HCT116 (cell line): ENCODE data around the gene SAG. TPM values are rescaled to one million over a fixed set of nuclear protein-coding genes. Genes with fewer than 3 reads are reported as not detected.

Experiments used
- ATAC-seq: fragments of 200-7000 bp; cut with Tn5 transposase; 2 replicates; pipeline ENCODE4 v1.9.1; 2020; ENCODE audit warnings: mild to moderate bottlenecking, moderate library complexity
- BruUV-seq: library from RNA; stranded (reverse); fragments of 400-500 nt; replicated peaks from 2 replicates; lab custom pipeline; 2021; lab: Mats Ljungman, UMichigan
- CTCF ChIA-PET: fragments of 300-600 bp; sonication (Branson Sonifier 250); formaldehyde crosslinking; loops from one replicate; lab custom pipeline; 2021; ENCODE audit warnings: antibody characterized with exemption; lab: Charles Lee
- POLR2A ChIA-PET: fragments of 300-600, 350-600 bp; sonication (Branson Sonifier 250); formaldehyde crosslinking; loops from one replicate; lab custom pipeline; 2021; ENCODE audit warnings: antibody characterized with exemption; lab: Charles Lee
- RAD21 ChIA-PET, 2 experiments: fragments of 300-600 bp; sonication (Branson Sonifier 250); formaldehyde crosslinking; loops; one replicate each; lab custom pipeline; 2023; ENCODE audit warnings: low total read pairs in 2 of 2; ENCODE audit not compliant: uncharacterized antibody in 2 of 2, unreplicated experiment in 2 of 2, low non-redundant PET in 1 of 2; lab: Charles Lee
- DNase-seq: peaks from one replicate; pipeline ENCODE4 v3.0.0-alpha.2; 2010; ENCODE audit warnings: low read depth, low spot score
- H2AFZ ChIP-seq: fragments of 200-600 bp; shearing (Covaris generic), sonication (generic); 2 replicates; pipeline ENCODE4 v1.6.1; 2017; ENCODE audit warnings: low read depth, mixed run types, mixed read lengths, antibody characterized with exemption, low read length; ENCODE audit not compliant: poor library complexity, severe bottlenecking
- H3K27ac ChIP-seq: 2 replicates; pipeline ENCODE4 v1.5.1; 2012; ENCODE audit warnings: low read depth, low read length
- H3K27me3 ChIP-seq: fragments of 200-600 bp; sonication (generic); 2 replicates; pipeline ENCODE4 v1.6.1; 2016; ENCODE audit warnings: mixed run types, low read length, mixed read lengths; ENCODE audit not compliant: insufficient read depth
- H3K36me3 ChIP-seq, 2 experiments: fragments of 200-500 bp in 1 of 2; fragments of 200-600 bp in 1 of 2; sonication (Bioruptor generic) in 1 of 2; sonication (generic) in 1 of 2; 2 replicates each; pipeline versions ENCODE4 v1.5.1 to v1.6.1; 2014 to 2016; ENCODE audit warnings: low read length in 2 of 2, inconsistent platforms in 1 of 2, mixed read lengths in 1 of 2, mixed run types in 1 of 2; ENCODE audit not compliant: insufficient read depth in 2 of 2, control insufficient read depth in 1 of 2
- H3K4me1 ChIP-seq, 2 experiments: fragments of 200-600 bp in 1 of 2; sonication (generic) in 1 of 2; 2 replicates each; pipeline versions ENCODE4 v1.5.1 to v1.6.1; 2012 to 2017; ENCODE audit warnings: low read length in 2 of 2, inconsistent platforms in 1 of 2, mild to moderate bottlenecking in 1 of 2, mixed read lengths in 1 of 2, mixed run types in 1 of 2, moderate library complexity in 1 of 2; ENCODE audit not compliant: insufficient read depth in 2 of 2, control insufficient read depth in 1 of 2
- H3K4me2 ChIP-seq: fragments of 200-600 bp; sonication (generic); 2 replicates; pipeline ENCODE4 v1.6.1; 2017; ENCODE audit warnings: mixed run types, low read length, mixed read lengths
- H3K4me3 ChIP-seq, 2 experiments: fragments of 200-600 bp in 1 of 2; sonication (generic) in 1 of 2; replicated peaks in 1 of 2; 2 replicates each; pipeline ENCODE4 v1.5.1; 2011 to 2016; ENCODE audit warnings: low read length in 2 of 2, control low read depth in 1 of 2, low read depth in 1 of 2, mild to moderate bottlenecking in 1 of 2, mixed read lengths in 1 of 2, mixed run types in 1 of 2
- H3K79me2 ChIP-seq: fragments of 200-600 bp; sonication (generic); 2 replicates; pipeline ENCODE4 v1.6.1; 2017; ENCODE audit warnings: mild to moderate bottlenecking, mixed run types, low read length, moderate library complexity, mixed read lengths; ENCODE audit not compliant: insufficient read depth
- H3K9ac ChIP-seq: fragments of 200-600 bp; sonication (generic); 2 replicates; pipeline ENCODE4 v1.6.1; 2016; ENCODE audit warnings: low read length, mixed read lengths
- H3K9me2 ChIP-seq: fragments of 200-600 bp; sonication (generic), shearing (Covaris generic); 2 replicates; pipeline ENCODE4 v1.6.1; 2017; ENCODE audit warnings: mixed run types, mild to moderate bottlenecking, moderate library complexity; ENCODE audit not compliant: insufficient read depth
- H3K9me3 ChIP-seq, 2 experiments: fragments of 200-500 bp in 1 of 2; fragments of 200-600 bp in 1 of 2; sonication (Bioruptor generic) in 1 of 2; sonication (generic) in 1 of 2; 2 replicates each; pipeline ENCODE4 v1.6.1; 2014 to 2017; ENCODE audit warnings: low read length in 2 of 2, mixed read lengths in 2 of 2, inconsistent platforms in 1 of 2, low read depth in 1 of 2, mild to moderate bottlenecking in 1 of 2, mixed run types in 1 of 2, moderate library complexity in 1 of 2; ENCODE audit not compliant: control insufficient read depth in 1 of 2, insufficient read depth in 1 of 2
- H4K20me1 ChIP-seq: fragments of 200-600 bp; sonication (generic), shearing (Covaris generic); 2 replicates; pipeline ENCODE4 v1.6.1; 2017; ENCODE audit warnings: mixed run types, mild to moderate bottlenecking, moderate library complexity; ENCODE audit not compliant: insufficient read depth
- CBX3 ChIP-seq: IDR thresholded peaks from 2 replicates; pipeline ENCODE4 v1.6.1; 2012; ENCODE audit warnings: low read depth
- CTCF ChIP-seq, 3 experiments: fragments of 200-600 bp in 1 of 3; sonication (generic) in 1 of 3; IDR thresholded peaks in 2 of 3; conservative IDR thresholded peaks in 1 of 3; 2 replicates each; pipeline ENCODE4 v1.5.1; 2012 to 2017; ENCODE audit warnings: low read depth in 2 of 3, low read length in 2 of 3, antibody characterized with exemption in 1 of 3, borderline replicate concordance in 1 of 3, control low read depth in 1 of 3, mild to moderate bottlenecking in 1 of 3, mixed read lengths in 1 of 3, mixed run types in 1 of 3, moderate library complexity in 1 of 3; ENCODE audit not compliant: insufficient read depth in 1 of 3
- EGR1 ChIP-seq: IDR thresholded peaks from 2 replicates; pipeline ENCODE4 v1.6.1; 2012; ENCODE audit warnings: low read depth
- ELF1 ChIP-seq: IDR thresholded peaks from 2 replicates; pipeline ENCODE4 v1.6.1; 2012; ENCODE audit warnings: low read depth, borderline replicate concordance
- EZH2 ChIP-seq: fragments of 200-600 bp; sonication (generic); IDR thresholded peaks from 2 replicates; pipeline ENCODE4 v1.6.1; 2017; ENCODE audit warnings: antibody characterized with exemption, mixed run types
- FOSL1 ChIP-seq: IDR thresholded peaks from 2 replicates; pipeline ENCODE4 v1.6.1; 2012; ENCODE audit warnings: low read depth
- JUND ChIP-seq: IDR thresholded peaks from 2 replicates; pipeline ENCODE4 v1.6.1; 2012
- MAX ChIP-seq: IDR thresholded peaks from 2 replicates; pipeline ENCODE4 v1.6.1; 2012
- POLR2A ChIP-seq: IDR thresholded peaks from 2 replicates; pipeline ENCODE4 v1.7.0; 2011; ENCODE audit warnings: borderline replicate concordance; ENCODE audit not compliant: insufficient read depth, insufficient read length; ENCODE audit errors: extremely low read depth
- POLR2AphosphoS5 ChIP-seq: IDR thresholded peaks from 2 replicates; pipeline ENCODE4 v1.6.1; 2011; ENCODE audit warnings: mild to moderate bottlenecking, low read depth, low read length, moderate library complexity
- RAD21 ChIP-seq: IDR thresholded peaks from 2 replicates; pipeline ENCODE4 v1.6.1; 2012; ENCODE audit warnings: low read depth, mild to moderate bottlenecking
- SIN3A ChIP-seq: IDR thresholded peaks from 2 replicates; pipeline ENCODE4 v1.6.1; 2012; ENCODE audit warnings: low read depth
- SP1 ChIP-seq: IDR thresholded peaks from 2 replicates; pipeline ENCODE4 v1.6.1; 2012; ENCODE audit warnings: low read depth
- SRF ChIP-seq: IDR thresholded peaks from 2 replicates; pipeline ENCODE4 v1.6.1; 2012; ENCODE audit warnings: low read depth
- TCF7L2 ChIP-seq: IDR thresholded peaks from 2 replicates; pipeline ENCODE4 v1.7.0; 2011; ENCODE audit warnings: borderline replicate concordance, inconsistent platforms; ENCODE audit not compliant: insufficient read depth, insufficient read length; ENCODE audit errors: extremely low read depth
- YY1 ChIP-seq: IDR thresholded peaks from 2 replicates; pipeline ENCODE4 v1.6.1; 2011; ENCODE audit warnings: low read length, low read depth, moderate library complexity, mild to moderate bottlenecking; ENCODE audit not compliant: insufficient replicate concordance; ENCODE audit errors: extremely low read depth
- ZFX ChIP-seq: fragments of 450-650 bp; IDR thresholded peaks from 2 replicates; pipeline ENCODE4 v1.6.1; 2017
- intact Hi-C: fragments of 100-400 bp; cut with micrococcal nuclease; formaldehyde crosslinking; loops from 2 replicates; pipeline ENCODE4 v1.10.0; 2022
- total RNA-seq: library from RNA; stranded (reverse); gene quantifications from one replicate; pipeline ENCODE4 v1.2.1, GENCODE V29; 2021; ENCODE audit not compliant: unreplicated experiment

SAG gene
- total RNA-seq, 1 experiment from 2014 or later, result not detected

- POLR2A ChIA-PET, result no interaction called here
- peaks cover 65% of the 10 kb centered on the region for H3K79me2 ChIP-seq
- no TSS peak for BruUV-seq
- no peak overlapping the region for H3K4me2 ChIP-seq
- DNase-seq, result no peak
- CTCF ChIA-PET, result no interaction called here
- H3K4me1 ChIP-seq, result no peaks in the 10 kb centered on the region
- no peak overlapping the region for H2AFZ ChIP-seq
- 0 out of 2 replicates have a peak, but pooled peaks cover 3% of the 10 kb centered on the region for H4K20me1 ChIP-seq
- RAD21 ChIA-PET, result no interaction called here
- H3K9me2 ChIP-seq, result no peaks in the 10 kb centered on the region
- intact Hi-C loops, result no loop called here
- no peak for TF ChIP-seq CTCF (IDR thresholded peaks at IDR 0.05 in 2 of 3, conservative IDR thresholded peaks at IDR 0.05 in 1 of 3; ENCODE audit: borderline replicate concordance in 1 of 3, insufficient read depth in 1 of 3, low read depth in 2 of 3, low read length in 2 of 3)
- TF ChIP-seq SRF, result no peak
- TF ChIP-seq CBX3, result no peak
- no peak for TF ChIP-seq JUND
- TF ChIP-seq YY1, result no peak
- no peak for TF ChIP-seq EZH2
- no peak for TF ChIP-seq MAX
- TF ChIP-seq TCF7L2, result no peak
- TF ChIP-seq SP1, result no peak
- TF ChIP-seq POLR2A, result no peak
- no peak for TF ChIP-seq ZFX
- TF ChIP-seq EGR1, result no peak
- TF ChIP-seq FOSL1, result no peak
- no peak for TF ChIP-seq RAD21
- TF ChIP-seq POLR2AphosphoS5, result no peak
- no peak for TF ChIP-seq ELF1
- no peak for TF ChIP-seq SIN3A
- H3K27me3 ChIP-seq, result no peaks in the 10 kb centered on the region
- no peak overlapping the region for H3K4me3 ChIP-seq
- H3K9me3 ChIP-seq, result no peaks in the 10 kb centered on the region
- H3K27ac ChIP-seq, result no peak overlapping the region
- no peak overlapping the region for H3K9ac ChIP-seq
- no peak for ATAC-seq
- peaks cover 5 to 13% of the 10 kb centered on the region in 2 experiments; a peak in 2 of 4 replicates for H3K36me3 ChIP-seq
Observed at GRCh38 chr2:233369897-233370685, 62.5 kb downstream of the SAG start.
